Measurements from ENCODE around the gene PRKCA. TPM values are rescaled to one million over a fixed set of nuclear protein-coding genes. Genes with fewer than 3 reads are reported as not detected.

PRKCA gene
- total RNA-seq, 2 donors from 2014 or later, result 43.0 to 53.0 TPM

GRCh38 chr17:66661411-66662256 lies 359.2 kb downstream of the PRKCA start:
- intact Hi-C loops (cut with DNase I, micrococcal nuclease), result no loop called here
- DNase-seq (no peak), ATAC-seq (no peak)

- ATAC-seq, result no peak
- intact Hi-C loops (cut with DNase I, micrococcal nuclease), result no loop called here
- DNase-seq, result no peak
Observed at GRCh38 chr17:66662496-66662895, 360.1 kb downstream of the PRKCA start.

GRCh38 chr17:66663041-66663606 lies 360.7 kb downstream of the PRKCA start:
- DNase-seq (no peak), ATAC-seq (no peak)
- intact Hi-C loops (cut with DNase I, micrococcal nuclease), result no loop called here

GRCh38 chr17:66664336-66664735 lies 361.9 kb downstream of the PRKCA start:
- DNase-seq (no peak), ATAC-seq (no peak)
- intact Hi-C loops (cut with DNase I, micrococcal nuclease), result no loop called here

GRCh38 chr17:66665194-66665593 lies 362.8 kb downstream of the PRKCA start:
- ATAC-seq, result no peak
- DNase-seq, result no peak
- intact Hi-C loops (cut with DNase I, micrococcal nuclease), result no loop called here

GRCh38 chr17:66667090-66667489 lies 364.7 kb downstream of the PRKCA start:
- intact Hi-C loops (cut with DNase I, micrococcal nuclease), result no loop called here
- DNase-seq, result no peak
- ATAC-seq, result no peak

GRCh38 chr17:66667491-66668030 lies 365.1 kb downstream of the PRKCA start:
- ATAC-seq (no peak), DNase-seq (no peak)
- intact Hi-C loops (cut with DNase I, micrococcal nuclease), result no loop called here

GRCh38 chr17:66670206-66670605 lies 367.8 kb downstream of the PRKCA start:
- ATAC-seq (no peak), DNase-seq (no peak)
- intact Hi-C loops (cut with DNase I, micrococcal nuclease), result loop anchor here in 1 of 2 donors (5.0 kb wide), 1 partner anchor 413 kb away; no protein-coding TSS in a partner anchor

GRCh38 chr17:66671156-66671555 lies 368.7 kb downstream of the PRKCA start:
- no peak for DNase-seq
- intact Hi-C loops (cut with DNase I, micrococcal nuclease), result loop anchor here in 1 of 2 donors (5.0 kb wide), 1 partner anchor 414 kb away; no protein-coding TSS in a partner anchor
- no peak for ATAC-seq

GRCh38 chr17:66673668-66674276 lies 371.4 kb downstream of the PRKCA start:
- peak; percentile 41 to 50 for DNase-seq
- intact Hi-C loops (cut with DNase I, micrococcal nuclease), result loop anchor here in 1 of 2 donors (5.0 kb wide), 1 partner anchor 416 kb away; no protein-coding TSS in a partner anchor
- peak; percentile 56 for ATAC-seq

- DNase-seq (no peak), ATAC-seq (no peak)
- intact Hi-C loops (cut with DNase I, micrococcal nuclease), result no loop called here
Observed at GRCh38 chr17:66675273-66675990, 373.0 kb downstream of the PRKCA start.

GRCh38 chr17:66675991-66676371 lies 373.6 kb downstream of the PRKCA start:
- intact Hi-C loops (cut with DNase I, micrococcal nuclease), result no loop called here
- ATAC-seq, result no peak
- DNase-seq, result no peak

- intact Hi-C loops (cut with DNase I, micrococcal nuclease), result no loop called here
- ATAC-seq, result peak; percentile 95
Observed at GRCh38 chr17:66676421-66676820, 374.0 kb downstream of the PRKCA start.

GRCh38 chr17:66677201-66677981 lies 375.0 kb downstream of the PRKCA start:
- intact Hi-C loops (cut with DNase I, micrococcal nuclease), result no loop called here
- DNase-seq (no peak), ATAC-seq (no peak)

More at GRCh38 chr17:66676421-66676820, 374.0 kb downstream of the PRKCA start:
- DNase-seq, result peak; percentile 77 to 95

- no peak for ATAC-seq
- intact Hi-C loops (cut with DNase I, micrococcal nuclease), result no loop called here
- no peak for DNase-seq
Observed at GRCh38 chr17:66678061-66678460, 375.6 kb downstream of the PRKCA start.

- no peak for ATAC-seq
- intact Hi-C loops (cut with DNase I, micrococcal nuclease), result no loop called here
- DNase-seq, result no peak
Observed at GRCh38 chr17:66678827-66679226, 376.4 kb downstream of the PRKCA start.

GRCh38 chr17:66679631-66680517 lies 377.5 kb downstream of the PRKCA start:
- ATAC-seq, result no peak
- no peak for DNase-seq
- intact Hi-C loops (cut with DNase I, micrococcal nuclease), result no loop called here

Measured in left colon (tissue), 2 donors.